ENCODE data around the gene LHFPL6.

The LHFPL6 gene

DNA sequence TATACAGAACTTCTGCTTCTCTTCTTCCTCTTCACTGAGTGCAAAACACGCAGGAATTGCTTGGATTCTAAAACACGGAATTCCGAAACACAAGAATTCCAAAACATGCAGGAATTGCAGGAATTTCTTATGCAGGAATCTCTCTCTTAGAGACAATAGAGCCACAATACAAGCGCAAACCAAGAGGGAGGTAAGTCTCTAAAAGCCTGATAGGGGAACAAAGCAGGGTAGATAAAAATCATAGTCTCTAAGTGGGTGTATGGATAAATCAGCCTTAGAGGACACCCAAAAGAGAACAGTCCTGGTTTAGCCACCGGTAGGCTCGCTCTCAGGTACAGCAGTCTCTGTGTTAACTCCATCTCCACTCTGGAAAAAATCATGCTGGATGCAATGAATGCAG, 112.9 kb downstream of the LHFPL6 start:
- Histone ChIP-seq H3K4me1 (ENCODE audit: control insufficient read depth in 1 of 2, insufficient read depth in 1 of 2, low read depth in 1 of 2, low read length in 1 of 2) (no peaks in the 10 kb centered on the region), H3K4me3 (ENCODE audit: low read depth in 1 of 2, low read length in 1 of 2) (no peak overlapping the region), H3K36me3 (no peaks in the 10 kb centered on the region), H3K27ac (no peak overlapping the region), H3K9me3 (no peaks in the 10 kb centered on the region), H3K27me3 (no peaks in the 10 kb centered on the region)
- TF ChIP-seq, protein P1, sequence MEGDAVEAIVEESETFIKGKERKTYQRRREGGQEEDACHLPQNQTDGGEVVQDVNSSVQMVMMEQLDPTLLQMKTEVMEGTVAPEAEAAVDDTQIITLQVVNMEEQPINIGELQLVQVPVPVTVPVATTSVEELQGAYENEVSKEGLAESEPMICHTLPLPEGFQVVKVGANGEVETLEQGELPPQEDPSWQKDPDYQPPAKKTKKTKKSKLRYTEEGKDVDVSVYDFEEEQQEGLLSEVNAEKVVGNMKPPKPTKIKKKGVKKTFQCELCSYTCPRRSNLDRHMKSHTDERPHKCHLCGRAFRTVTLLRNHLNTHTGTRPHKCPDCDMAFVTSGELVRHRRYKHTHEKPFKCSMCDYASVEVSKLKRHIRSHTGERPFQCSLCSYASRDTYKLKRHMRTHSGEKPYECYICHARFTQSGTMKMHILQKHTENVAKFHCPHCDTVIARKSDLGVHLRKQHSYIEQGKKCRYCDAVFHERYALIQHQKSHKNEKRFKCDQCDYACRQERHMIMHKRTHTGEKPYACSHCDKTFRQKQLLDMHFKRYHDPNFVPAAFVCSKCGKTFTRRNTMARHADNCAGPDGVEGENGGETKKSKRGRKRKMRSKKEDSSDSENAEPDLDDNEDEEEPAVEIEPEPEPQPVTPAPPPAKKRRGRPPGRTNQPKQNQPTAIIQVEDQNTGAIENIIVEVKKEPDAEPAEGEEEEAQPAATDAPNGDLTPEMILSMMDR (IDR thresholded peaks at IDR 0.05): no peak

DNA sequence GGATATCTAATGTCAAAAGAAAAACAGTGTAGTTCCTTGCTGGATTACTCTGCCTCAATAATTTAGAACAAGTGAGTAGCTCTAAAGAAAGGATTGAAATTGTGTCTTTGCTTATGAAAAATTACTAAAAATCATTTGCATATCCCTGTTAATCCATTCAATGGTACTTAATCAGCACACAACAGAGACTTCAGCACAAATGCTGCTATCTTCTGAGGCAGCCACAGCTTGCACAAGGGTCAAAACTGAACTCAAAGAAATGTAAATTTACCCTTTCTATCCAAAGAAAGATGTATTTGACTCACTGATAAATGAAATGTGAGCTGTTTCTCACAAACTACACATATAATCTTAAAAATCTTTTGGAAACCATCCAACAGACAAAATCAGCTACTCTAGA, 116.2 kb downstream of the LHFPL6 start:
- no peaks in the 10 kb centered on the region for H3K9me3 ChIP-seq
- no peak overlapping the region for H3K27ac ChIP-seq
- TF ChIP-seq, protein P1 (IDR thresholded peaks at IDR 0.05): no peak
- no peak overlapping the region for H3K4me3 ChIP-seq (ENCODE audit: low read depth in 1 of 2, low read length in 1 of 2)
- no peaks in the 10 kb centered on the region for H3K36me3 ChIP-seq
- H3K4me1 ChIP-seq (ENCODE audit: control insufficient read depth in 1 of 2, insufficient read depth in 1 of 2, low read depth in 1 of 2, low read length in 1 of 2): no peaks in the 10 kb centered on the region
- H3K27me3 ChIP-seq: no peaks in the 10 kb centered on the region

DNA sequence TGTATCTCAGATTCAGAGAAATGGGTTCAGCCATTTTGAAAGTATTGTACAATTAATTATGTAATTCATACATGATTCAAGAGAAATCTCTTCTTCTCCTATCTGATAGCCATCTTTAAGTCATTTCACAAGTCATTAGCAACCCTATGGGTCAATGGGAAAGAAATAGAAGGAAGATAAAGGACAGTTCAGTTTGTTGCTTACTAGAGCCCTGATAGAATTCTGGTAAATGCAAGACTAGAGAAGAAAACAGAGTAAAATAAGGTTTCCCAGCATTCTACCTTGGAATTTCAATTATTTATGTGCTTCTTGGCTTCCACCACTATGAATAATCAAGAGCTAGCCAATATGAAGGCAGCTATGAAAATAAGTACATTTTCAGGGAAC, 117.7 kb downstream of the LHFPL6 start:
- no peak overlapping the region for H3K27ac ChIP-seq
- TF ChIP-seq, protein P1 (IDR thresholded peaks at IDR 0.05): no peak
- no peaks in the 10 kb centered on the region for H3K36me3 ChIP-seq
- no peaks in the 10 kb centered on the region for H3K9me3 ChIP-seq
- no peaks in the 10 kb centered on the region for H3K4me1 ChIP-seq (ENCODE audit: control insufficient read depth in 1 of 2, insufficient read depth in 1 of 2, low read depth in 1 of 2, low read length in 1 of 2)
- no peaks in the 10 kb centered on the region for H3K27me3 ChIP-seq
- no peak overlapping the region for H3K4me3 ChIP-seq (ENCODE audit: low read depth in 1 of 2, low read length in 1 of 2)

DNA sequence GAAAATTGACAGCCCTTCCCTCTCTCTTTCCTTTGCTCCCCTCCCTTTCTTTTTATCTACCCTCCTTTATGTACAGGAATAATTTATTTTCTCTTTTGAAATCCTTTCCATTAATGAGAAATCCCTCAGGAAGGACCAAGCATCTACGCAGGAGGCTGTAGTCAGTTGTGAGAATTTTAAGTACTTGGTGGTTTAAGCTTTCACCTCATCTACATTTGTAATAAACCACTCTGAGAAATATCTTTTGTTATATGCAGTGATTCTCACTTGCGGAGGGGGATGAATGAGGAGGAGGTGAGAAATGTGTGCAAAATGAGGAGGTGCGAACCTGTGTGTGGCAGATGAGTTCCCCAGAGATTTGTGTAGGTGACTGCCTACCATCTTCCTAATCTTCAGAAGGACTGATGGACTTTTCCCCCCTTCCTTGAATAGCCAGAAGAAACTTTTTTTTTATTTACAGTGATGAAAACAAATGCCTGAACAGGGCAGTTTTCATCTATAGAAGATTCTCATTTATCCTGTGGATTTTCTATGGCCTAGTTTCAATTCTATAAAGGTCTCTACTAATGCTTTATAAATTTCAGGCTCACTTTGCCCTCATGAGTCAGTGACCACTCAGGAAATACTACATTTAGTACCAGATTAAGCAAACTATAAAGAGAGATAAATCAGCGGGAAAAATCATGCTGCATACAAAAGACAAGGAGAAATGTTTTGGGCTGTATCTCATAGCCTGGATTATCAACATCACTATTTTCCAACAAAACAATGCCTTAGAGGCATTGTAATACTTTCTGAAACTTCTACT, 118.3 kb downstream of the LHFPL6 start:
- H3K27ac ChIP-seq: no peak overlapping the region
- no peaks in the 10 kb centered on the region for H3K27me3 ChIP-seq
- H3K4me3 ChIP-seq (ENCODE audit: low read depth in 1 of 2, low read length in 1 of 2): no peak overlapping the region
- TF ChIP-seq, protein P1 (IDR thresholded peaks at IDR 0.05): no peak
- H3K9me3 ChIP-seq: no peaks in the 10 kb centered on the region
- H3K4me1 ChIP-seq (ENCODE audit: control insufficient read depth in 1 of 2, insufficient read depth in 1 of 2, low read depth in 1 of 2, low read length in 1 of 2): no peaks in the 10 kb centered on the region
- no peaks in the 10 kb centered on the region for H3K36me3 ChIP-seq

DNA sequence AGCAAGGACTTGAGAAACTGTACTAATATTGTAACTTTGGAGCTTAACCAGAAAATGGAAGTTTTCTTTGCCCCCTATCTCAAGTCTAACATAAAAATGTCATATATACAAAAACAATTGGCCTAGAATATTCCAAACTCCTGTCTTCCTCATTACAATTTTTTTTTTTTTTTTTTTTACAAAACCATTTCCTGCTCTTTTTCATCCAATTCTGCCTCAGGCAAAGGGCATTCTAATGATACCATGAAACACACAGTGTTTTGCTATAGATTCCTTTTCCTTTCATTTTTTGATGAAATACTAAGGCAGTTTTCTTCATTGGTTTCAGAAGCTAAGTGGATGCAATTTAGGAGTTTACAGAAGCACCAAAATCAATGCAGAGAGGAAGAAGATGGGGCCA, 119.7 kb downstream of the LHFPL6 start:
- H3K36me3 ChIP-seq: no peaks in the 10 kb centered on the region
- no peak overlapping the region for H3K27ac ChIP-seq
- TF ChIP-seq, protein P1 (IDR thresholded peaks at IDR 0.05): no peak

More for the DNA sequence above, 119.7 kb downstream of the LHFPL6 start:
- H3K4me1 ChIP-seq (ENCODE audit: control insufficient read depth in 1 of 2, insufficient read depth in 1 of 2, low read depth in 1 of 2, low read length in 1 of 2): no peaks in the 10 kb centered on the region
- H3K27me3 ChIP-seq: no peaks in the 10 kb centered on the region
- no peak overlapping the region for H3K4me3 ChIP-seq (ENCODE audit: low read depth in 1 of 2, low read length in 1 of 2)
- H3K9me3 ChIP-seq: no peaks in the 10 kb centered on the region
